ENCODE results near the gene ATXN10.

The ATXN10 gene

GRCh38 chr22:45878901-45879551 is 207.4 kb downstream of the ATXN10 start:
- no peak for DNase-seq (ENCODE audit: low spot score)

- DNase-seq (ENCODE audit: low spot score): no peak
Observed at GRCh38 chr22:45879552-45879949, 207.9 kb downstream of the ATXN10 start.

DNA sequence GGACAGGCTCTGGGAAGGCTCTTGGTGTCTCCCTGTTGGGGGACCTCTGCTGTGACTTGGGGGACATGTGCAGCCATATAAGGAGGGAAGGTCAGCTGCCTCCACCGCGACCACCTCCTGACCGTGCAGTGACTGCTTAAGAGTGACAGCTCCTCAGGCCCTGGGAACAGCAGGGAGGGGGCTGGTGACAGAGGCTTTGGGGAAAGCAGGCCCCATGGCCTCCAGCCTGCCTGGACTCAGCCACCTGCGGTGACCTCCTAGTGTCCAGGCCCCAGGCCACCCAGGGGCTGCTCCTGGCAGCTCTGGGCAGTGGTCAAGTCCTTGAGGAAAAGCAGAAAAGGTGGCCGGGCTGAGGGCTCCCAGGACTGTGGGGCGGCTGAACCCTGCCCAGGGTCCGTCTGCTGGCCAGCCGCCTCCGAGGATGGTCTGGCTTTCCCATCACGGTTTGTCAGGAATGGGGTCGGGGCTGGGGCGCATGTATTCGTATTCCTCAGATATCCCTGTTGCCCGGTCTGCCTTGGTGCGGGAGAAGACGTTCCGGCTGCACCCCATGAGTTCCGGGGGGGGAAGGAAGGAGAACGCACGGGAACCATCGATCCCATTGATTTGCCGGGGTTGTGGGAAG is 208.6 kb downstream of the ATXN10 start:
- DNase-seq (ENCODE audit: low spot score): no peak

DNA sequence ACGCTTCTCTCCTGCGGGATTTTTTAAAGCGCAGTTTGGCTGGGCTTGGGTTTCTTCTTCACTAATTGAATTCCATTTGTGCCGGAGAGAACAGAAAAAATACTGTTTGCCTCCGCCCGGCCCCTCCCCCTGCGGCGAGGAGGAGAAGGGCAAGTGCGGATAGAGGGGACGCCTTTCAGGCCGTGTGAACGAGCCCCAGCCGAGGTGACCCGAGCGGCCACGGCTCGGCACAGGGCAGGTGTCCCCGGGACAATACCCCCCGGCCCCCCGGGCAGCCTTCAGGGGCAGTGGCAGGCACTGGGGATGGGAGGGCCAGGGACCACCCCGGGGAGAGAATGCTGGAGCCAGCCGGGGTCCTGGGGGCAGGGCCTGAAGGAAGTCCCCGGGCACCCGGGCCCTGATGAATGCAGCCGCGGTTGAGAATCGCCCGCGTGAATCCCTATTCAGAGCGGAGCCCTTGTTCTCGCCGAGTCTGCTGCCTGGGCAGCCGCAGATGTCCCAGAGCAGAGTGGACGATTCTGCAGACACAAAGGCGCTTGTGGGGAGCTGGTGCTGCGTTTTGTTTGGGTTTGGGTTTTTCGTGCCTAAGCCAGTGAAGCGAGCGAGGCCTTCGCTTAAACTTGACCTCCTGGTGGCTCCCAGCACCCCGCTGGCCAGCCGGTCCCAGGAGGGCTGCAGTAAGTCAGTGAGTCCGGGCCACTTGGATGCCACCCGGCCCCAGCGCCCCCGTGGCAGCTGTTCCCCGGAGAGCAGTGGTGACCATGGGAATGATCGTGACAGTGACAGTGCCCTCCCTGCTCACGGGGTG is 209.3 kb downstream of the ATXN10 start:
- DNase-seq (ENCODE audit: low spot score): no peak

- no peak for DNase-seq (ENCODE audit: low spot score)
Observed at GRCh38 chr22:45881524-45881875, 209.9 kb downstream of the ATXN10 start.

GRCh38 chr22:45882881-45883810 is 211.5 kb downstream of the ATXN10 start:
- DNase-seq (ENCODE audit: low spot score): no peak

DNA sequence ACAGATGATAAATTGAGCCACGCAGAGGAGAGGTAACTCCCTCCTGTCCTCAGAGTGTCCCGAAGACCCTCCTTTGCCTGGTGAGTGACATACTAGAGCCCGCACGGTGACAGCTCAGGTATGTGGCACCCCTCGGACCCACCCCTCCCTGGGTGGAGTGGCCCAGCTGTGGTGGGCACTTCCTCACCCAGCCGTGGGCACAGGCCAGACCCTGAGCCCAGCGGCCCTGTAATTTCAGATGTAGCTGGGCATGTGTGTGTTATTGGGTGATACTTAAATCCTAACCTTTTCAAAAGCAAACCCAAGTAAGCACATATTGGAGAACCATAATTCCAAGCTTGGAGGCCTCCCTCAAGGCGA is 212.2 kb downstream of the ATXN10 start:
- no peak for DNase-seq (ENCODE audit: low spot score)

DNA sequence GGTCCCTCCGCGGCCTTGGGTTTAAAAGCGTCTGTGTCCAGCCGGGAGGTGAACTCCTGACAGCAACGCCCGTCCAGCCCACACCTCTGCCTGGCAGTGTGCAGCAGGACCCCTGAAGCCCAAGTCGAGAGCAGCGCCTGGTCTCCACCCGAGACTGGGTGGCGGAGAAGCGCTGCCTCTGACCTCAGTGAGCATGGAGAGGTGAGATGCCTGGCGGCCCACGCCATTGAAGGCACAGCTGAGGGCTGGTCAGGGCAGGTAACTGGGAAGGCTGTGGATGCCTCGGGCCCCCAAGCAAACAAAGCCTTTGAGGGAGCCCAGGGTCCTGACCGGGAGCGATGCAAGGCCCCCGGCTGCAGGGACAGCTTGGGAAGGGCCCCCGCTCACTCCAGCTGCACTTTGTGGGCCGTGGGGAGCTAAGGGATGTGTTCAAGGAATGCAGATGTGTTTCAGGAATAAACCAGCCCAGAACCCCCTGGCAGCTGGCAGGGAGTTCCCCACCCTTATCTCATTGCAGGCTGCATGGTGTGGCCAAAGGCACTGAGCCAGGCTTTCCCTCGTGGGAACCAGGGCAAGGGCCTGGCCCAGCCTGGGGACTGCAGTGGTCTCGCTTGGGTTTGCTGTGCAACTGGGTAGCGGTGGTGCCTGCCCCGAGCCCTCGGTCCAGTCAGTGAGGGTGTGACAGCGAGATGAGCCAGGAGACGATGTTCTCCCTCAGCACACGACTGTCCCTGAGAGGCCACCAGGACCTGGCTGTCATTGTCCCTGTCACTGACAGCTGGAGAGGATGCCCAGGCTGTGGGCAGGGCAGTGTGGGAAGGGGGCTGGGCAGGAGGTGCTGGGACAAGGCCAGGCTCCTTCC is 212.8 kb downstream of the ATXN10 start:
- no peak for DNase-seq (ENCODE audit: low spot score)

- no peak for DNase-seq (ENCODE audit: low spot score)
Observed at GRCh38 chr22:45885171-45885840, 213.7 kb downstream of the ATXN10 start.

- DNase-seq (ENCODE audit: low spot score): no peak
Observed at GRCh38 chr22:45885941-45886395, 214.3 kb downstream of the ATXN10 start.

DNA sequence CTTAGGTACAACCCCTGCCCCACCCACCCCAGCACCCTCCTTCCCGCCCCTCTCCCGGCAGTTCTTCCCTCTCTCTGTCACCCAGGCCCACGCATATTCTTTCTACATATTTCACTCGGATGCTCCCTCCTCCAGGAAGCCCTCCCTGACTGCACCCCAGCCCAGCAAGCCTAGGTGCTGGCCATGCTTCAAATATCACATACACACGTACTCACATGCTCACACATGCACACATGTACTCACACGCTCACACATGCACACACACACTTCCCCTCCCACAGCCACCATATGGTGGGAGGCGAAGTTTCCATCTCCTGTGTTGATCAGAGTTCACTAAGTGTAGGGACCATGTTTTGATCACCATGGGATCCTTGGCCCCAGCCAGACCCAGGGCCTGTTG is 214.9 kb downstream of the ATXN10 start:
- DNase-seq (ENCODE audit: low spot score): no peak

DNA sequence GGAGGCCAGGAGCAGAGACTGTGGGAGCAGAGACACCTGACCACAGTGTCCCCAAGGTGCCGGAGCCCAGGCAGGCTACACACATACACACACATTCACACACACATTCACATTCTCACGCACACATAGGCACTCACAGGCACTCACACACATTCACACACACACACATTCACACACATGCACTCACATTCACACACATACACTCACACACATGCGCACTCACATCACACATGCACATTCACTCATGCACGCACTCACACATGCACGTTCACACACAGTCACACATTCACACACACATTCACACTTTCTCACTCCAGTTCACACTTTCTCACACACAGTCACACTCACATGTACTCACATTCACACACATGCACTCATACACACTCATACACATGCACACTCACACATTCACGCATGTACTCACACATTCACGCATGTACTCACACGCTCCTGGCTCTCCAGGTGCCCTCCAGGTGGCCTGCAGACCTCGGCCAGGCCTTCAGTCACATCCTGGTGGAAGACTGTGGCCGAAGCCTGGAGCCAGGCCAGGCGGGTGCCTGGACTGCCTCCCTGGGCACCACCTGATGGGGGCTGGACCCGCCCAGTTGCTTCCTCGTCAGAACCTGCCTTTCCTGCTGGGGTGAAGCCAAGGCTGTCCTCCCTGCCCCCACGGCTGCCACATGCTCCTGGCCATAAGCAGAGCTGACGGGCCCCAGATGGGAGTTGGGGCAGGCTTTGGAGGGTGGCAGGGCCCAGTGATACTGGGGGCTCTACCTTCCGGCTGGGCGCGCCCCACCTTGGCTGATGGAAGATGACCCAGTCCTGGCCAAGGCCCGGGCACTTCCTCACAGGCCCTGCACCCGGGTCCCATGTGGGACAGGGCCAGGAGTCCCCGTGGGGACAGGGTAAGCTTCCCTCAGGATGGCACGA is 215.8 kb downstream of the ATXN10 start:
- DNase-seq (ENCODE audit: low spot score): no peak

DNA sequence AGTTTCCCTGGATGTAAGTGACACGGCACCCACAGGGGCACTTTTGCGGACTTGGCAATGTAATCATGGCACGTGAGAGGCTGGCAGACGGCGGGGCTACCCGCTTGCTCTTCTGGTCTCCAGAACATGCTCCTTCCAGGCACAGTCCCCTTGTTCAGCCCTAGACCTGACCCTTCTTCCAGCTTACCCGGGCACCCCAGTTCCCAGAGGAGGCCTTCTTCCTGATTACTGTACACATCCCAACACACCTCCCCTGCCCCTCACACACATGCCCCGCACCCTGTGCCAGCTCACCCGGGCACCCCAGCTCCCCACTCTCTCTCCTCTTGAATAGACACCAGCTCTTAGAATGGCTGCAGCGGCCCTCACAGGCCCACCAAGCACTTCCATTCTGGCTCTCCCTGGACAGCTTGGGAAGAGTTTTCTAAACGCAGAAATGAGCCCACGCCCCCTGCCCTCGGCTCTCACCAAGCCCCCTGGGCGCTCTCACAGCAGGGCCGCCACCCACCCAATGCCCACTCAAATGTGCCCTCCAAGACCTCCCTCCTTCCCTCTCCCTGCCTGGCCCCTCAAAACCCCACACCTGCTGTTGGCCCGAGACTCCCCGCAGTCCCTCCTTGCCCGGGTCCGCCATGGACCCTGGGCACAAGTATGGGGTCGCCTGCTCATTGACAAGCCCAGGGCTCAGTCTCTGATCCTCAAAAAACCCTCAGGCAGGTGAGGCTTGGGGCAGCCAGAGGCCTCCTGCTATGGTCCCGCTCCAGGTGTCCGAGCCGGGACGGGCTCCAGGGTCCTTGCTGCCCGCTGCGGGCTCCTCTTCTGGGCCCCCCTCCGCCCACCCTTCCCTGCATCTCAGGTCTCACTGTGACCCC is 216.8 kb downstream of the ATXN10 start:
- DNase-seq (ENCODE audit: low spot score): no peak

DNA sequence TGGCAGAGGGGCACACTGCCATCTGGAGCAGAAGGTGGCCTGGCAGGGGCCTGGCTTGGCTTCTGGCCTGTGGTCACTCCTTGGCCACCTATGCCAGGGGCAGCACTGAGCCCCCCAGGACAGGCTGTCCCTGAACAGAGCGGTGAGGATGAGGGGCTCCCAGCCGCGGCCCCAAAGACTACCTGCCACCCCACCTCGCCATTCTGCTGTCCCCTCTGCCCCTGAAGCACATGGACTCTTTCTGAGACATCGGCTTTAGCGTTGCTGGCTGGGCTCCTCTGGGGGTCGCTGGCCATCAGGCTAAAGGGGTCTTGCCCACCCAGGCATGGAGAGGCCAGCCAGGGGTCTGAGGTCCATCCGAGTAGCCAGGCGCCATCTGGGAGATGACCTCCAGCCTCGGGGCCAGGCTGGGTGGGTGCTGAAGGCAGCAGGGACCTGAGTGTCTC is 217.5 kb downstream of the ATXN10 start:
- DNase-seq (ENCODE audit: low spot score): no peak

GRCh38 chr22:45889539-45890350 is 218.1 kb downstream of the ATXN10 start:
- no peak for DNase-seq (ENCODE audit: low spot score)

DNA sequence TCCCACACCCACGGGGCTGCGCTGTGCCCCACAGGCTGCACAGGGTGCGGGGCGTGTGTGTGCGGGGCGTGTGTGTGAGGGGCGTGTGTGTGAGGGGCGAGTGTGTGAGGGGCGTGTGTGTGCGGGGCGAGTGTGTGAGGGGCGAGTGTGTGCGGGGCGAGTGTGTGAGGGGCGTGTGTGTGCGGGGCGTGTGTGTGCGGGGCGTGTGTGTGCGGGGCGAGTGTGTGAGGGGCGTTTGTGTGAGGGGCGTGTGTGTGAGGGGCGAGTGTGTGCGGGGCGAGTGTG is 218.7 kb downstream of the ATXN10 start:
- DNase-seq (ENCODE audit: low spot score): no peak

DNA sequence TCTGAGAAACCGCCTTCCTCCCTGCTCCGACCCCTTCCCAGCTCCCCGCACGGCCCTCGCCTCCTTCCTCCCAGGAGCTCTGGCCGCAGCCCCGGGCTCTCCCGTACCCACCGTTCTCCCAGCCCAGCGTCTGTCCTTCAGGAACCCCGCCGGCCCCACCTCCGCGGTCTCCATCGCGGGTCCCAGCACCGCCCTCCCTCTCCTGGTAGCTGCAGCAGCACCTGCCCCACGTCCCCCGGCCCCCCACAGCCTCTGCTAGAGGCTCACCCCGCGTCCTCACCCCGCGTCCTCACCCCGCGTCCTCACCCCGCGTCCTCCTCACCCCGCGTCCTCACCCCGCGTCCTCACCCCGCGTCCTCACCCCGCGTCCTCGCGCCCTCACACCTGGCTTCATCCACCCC is 219.4 kb downstream of the ATXN10 start:
- DNase-seq (ENCODE audit: low spot score): no peak

GRCh38 chr22:45891471-45891995 is 219.9 kb downstream of the ATXN10 start:
- no peak for DNase-seq (ENCODE audit: low spot score)

All from hematopoietic multipotent progenitor cell treated with erythropoietin and hydrocortisone succinate and interleukin-3 and kit ligand, for 17 days (in vitro differentiated cells).